Measurements from ENCODE around the gene C7. TPM values are rescaled to one million over a fixed set of nuclear protein-coding genes. Genes with fewer than 3 reads are reported as not detected.
"Not testable (repeated sequence)": the region's sequence is repeated elsewhere in the genome, so short reads cannot be mapped to it uniquely, and the experiment has no call there.

C7 gene
- total RNA-seq, 2 donors from 2014 or later, result 68.2 to 147 TPM

GRCh38 chr5:40882291-40882690 lies 27.0 kb upstream of the C7 start:
- H3K27ac ChIP-seq, result no peak overlapping the region
- intact Hi-C loops (cut with DNase I), result loop anchor here (5.0 kb wide), 1 partner anchor 125 kb away; the partner anchor contains the start of gene TTC33
- H3K36me3 ChIP-seq, result no peaks in the 10 kb centered on the region
- no peaks in the 10 kb centered on the region for H3K9me3 ChIP-seq
- TF ChIP-seq POLR2A (IDR thresholded peaks at IDR 0.05) (no peak), POLR2AphosphoS5 (IDR thresholded peaks at IDR 0.05) (no peak), CTCF (IDR thresholded peaks at IDR 0.05) (no peak)
- no peak for DNase-seq (ENCODE audit: low spot score)
- H3K4me1 ChIP-seq (replicated peaks), result no peaks in the 10 kb centered on the region
- no peaks in the 10 kb centered on the region for H3K27me3 ChIP-seq (replicated peaks; ENCODE audit: insufficient read depth)
- H3K4me3 ChIP-seq, result no peak overlapping the region
- WGBS, result 92% methylated on average over 4 of the region's 4 CpGs

GRCh38 chr5:40883051-40883450 lies 26.2 kb upstream of the C7 start:
- intact Hi-C loops (cut with DNase I), result loop anchor here (5.0 kb wide), 1 partner anchor 126 kb away; the partner anchor contains the start of gene TTC33
- 41% methylated on average over 1 of the region's 1 CpG for WGBS
- not testable (repeated sequence) for H3K36me3 ChIP-seq; H3K27me3 ChIP-seq (replicated peaks; ENCODE audit: insufficient read depth); H3K4me1 ChIP-seq (replicated peaks); H3K9me3 ChIP-seq; H3K27ac ChIP-seq; DNase-seq (ENCODE audit: low spot score); H3K4me3 ChIP-seq

GRCh38 chr5:40895440-40896425 lies 13.6 kb upstream of the C7 start:
- intact Hi-C loops (cut with DNase I); H3K9me3 ChIP-seq; H3K36me3 ChIP-seq; H3K27me3 ChIP-seq (replicated peaks; ENCODE audit: insufficient read depth); H3K4me1 ChIP-seq (replicated peaks); H3K4me3 ChIP-seq: not testable (repeated sequence)
- peak; percentile 46 for DNase-seq (ENCODE audit: low spot score)
- 49% methylated on average over 9 of the region's 10 CpGs for whole genome bisulfite sequencing
- H3K27ac ChIP-seq, result peak overlapping the region in 1 of 2 donors; percentile 51

- WGBS, result 43% methylated on average over 7 of the region's 7 CpGs
- H3K4me3 ChIP-seq, result no peak overlapping the region
- H3K4me1 ChIP-seq (replicated peaks), result peaks cover 2% of the 10 kb centered on the region
- H3K9me3 ChIP-seq, result no peaks in the 10 kb centered on the region
- peak; percentile 36 for DNase-seq (ENCODE audit: low spot score)
- no peaks in the 10 kb centered on the region for H3K36me3 ChIP-seq
- no peaks in the 10 kb centered on the region for H3K27me3 ChIP-seq (replicated peaks; ENCODE audit: insufficient read depth)
- TF ChIP-seq POLR2AphosphoS5 (IDR thresholded peaks at IDR 0.05), result peak; percentile 6
- peak; percentile 62 to 77 (median 67) for TF ChIP-seq CTCF (IDR thresholded peaks at IDR 0.05)
- no peak for TF ChIP-seq POLR2A (IDR thresholded peaks at IDR 0.05)
- no peak overlapping the region for H3K27ac ChIP-seq
- intact Hi-C loops (cut with DNase I), result no loop called here
Measured at GRCh38 chr5:40904205-40904993, 4.9 kb upstream of the C7 start.

- intact Hi-C loops (cut with DNase I), result loop anchor here (5.0 kb wide), 1 partner anchor 937 kb away; no protein-coding TSS in a partner anchor
- WGBS, result 33% methylated on average over 2 of the region's 2 CpGs
- H3K4me1 ChIP-seq (replicated peaks), result peaks cover 2% of the 10 kb centered on the region
- H3K9me3 ChIP-seq, result no peaks in the 10 kb centered on the region
- no peaks in the 10 kb centered on the region for H3K27me3 ChIP-seq (replicated peaks; ENCODE audit: insufficient read depth)
- no peak for TF ChIP-seq POLR2AphosphoS5 (IDR thresholded peaks at IDR 0.05)
- peak in 1 of 4 experiments; percentile 17 for TF ChIP-seq CTCF (IDR thresholded peaks at IDR 0.05)
- no peak for TF ChIP-seq POLR2A (IDR thresholded peaks at IDR 0.05)
- H3K36me3 ChIP-seq, result no peaks in the 10 kb centered on the region
- DNase-seq (ENCODE audit: low spot score), result no peak
- no peak overlapping the region for H3K27ac ChIP-seq
- no peak overlapping the region for H3K4me3 ChIP-seq
Measured at GRCh38 chr5:40904994-40905306, 4.3 kb upstream of the C7 start.
